ENCODE measurements around the gene JPT1.
"Not testable (repeated sequence)": the region's sequence is repeated elsewhere in the genome, so short reads cannot be mapped to it uniquely, and the experiment has no call there.

The JPT1 gene, protein sequence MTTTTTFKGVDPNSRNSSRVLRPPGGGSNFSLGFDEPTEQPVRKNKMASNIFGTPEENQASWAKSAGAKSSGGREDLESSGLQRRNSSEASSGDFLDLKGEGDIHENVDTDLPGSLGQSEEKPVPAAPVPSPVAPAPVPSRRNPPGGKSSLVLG

GRCh38 chr17:75154195-75155106, at the start of gene JPT1:
Gene JPT1 (minus strand): TSS chr17:75154512. CDS start chr17:75154397, 115 bp downstream.
- in situ Hi-C loops (cut with HindIII; ENCODE audit: low sequenced_read_pairs) = no loop called here

- in situ Hi-C loops (cut with HindIII; ENCODE audit: low sequenced_read_pairs) = no loop called here
Measured at GRCh38 chr17:75199886-75200618, 45.7 kb upstream of the JPT1 start.

DNA sequence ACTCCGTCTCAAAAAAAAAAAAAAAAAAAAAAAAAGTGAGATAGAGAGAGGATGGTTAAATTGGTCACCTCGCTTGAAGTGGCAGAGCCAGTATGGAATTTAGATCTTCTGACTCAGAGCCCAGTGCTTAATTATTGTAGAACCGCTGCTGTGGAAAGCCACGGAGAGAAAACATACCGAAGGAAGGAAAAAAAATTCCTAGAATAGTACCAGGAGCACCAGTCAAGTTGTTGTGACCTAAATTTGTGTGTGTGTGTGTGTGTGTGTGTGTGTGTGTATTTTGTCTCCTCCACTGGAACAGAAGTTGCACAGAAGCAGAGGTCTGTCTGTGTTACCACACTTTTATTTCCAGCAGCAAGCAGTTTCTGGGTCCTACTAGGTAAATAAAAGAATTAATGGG, 40.6 kb upstream of the JPT1 start:
- in situ Hi-C loops (cut with HindIII; ENCODE audit: low sequenced_read_pairs) = no loop called here

DNA sequence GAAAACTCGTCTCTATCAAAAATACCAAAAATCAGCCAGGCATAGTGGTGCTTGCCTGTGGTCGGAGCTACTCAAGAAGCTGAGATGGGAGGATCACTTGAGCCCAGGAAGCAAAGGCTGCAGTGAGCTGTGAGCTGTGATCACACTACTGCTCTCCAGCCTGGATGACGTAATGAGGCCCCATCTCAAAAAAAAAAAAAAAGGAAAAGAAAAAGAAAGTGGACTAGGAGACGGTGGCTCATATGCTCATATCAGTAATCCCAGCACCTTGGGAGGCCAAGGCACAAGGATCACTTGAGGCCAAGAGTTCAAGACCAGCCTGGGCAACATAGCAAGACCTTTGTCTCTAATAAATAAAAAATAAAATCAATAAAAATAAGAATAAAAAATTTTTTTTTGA, 37.3 kb upstream of the JPT1 start:
- in situ Hi-C loops (cut with HindIII; ENCODE audit: low sequenced_read_pairs) = no loop called here

- in situ Hi-C loops (cut with HindIII; ENCODE audit: low sequenced_read_pairs) = no loop called here
Measured at GRCh38 chr17:75188614-75189013, 34.3 kb upstream of the JPT1 start.

GRCh38 chr17:75183999-75184884, 29.9 kb upstream of the JPT1 start:
- in situ Hi-C loops (cut with HindIII; ENCODE audit: low sequenced_read_pairs) = no loop called here

- in situ Hi-C loops (cut with HindIII; ENCODE audit: low sequenced_read_pairs) = no loop called here
Measured at GRCh38 chr17:75182569-75183436, 28.5 kb upstream of the JPT1 start, which contains the start of gene SUMO2. Gene SUMO2 (minus strand): TSS chr17:75182959. CDS start chr17:75182834, 125 bp downstream.

DNA sequence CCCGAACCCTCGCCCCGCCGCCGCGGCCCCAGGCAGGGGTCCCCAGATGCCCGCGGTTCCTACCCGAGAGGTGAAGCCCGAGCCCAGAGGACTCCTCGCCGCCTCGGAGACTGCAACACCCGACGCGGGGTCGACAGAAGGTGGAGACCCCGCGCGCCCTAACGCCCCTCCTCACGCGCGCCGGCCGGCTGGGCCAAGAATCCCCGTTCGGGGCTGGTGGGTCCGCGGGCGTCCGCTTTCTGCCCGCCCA, 27.9 kb upstream of the JPT1 start:
- in situ Hi-C loops (cut with HindIII; ENCODE audit: low sequenced_read_pairs) = no loop called here

DNA sequence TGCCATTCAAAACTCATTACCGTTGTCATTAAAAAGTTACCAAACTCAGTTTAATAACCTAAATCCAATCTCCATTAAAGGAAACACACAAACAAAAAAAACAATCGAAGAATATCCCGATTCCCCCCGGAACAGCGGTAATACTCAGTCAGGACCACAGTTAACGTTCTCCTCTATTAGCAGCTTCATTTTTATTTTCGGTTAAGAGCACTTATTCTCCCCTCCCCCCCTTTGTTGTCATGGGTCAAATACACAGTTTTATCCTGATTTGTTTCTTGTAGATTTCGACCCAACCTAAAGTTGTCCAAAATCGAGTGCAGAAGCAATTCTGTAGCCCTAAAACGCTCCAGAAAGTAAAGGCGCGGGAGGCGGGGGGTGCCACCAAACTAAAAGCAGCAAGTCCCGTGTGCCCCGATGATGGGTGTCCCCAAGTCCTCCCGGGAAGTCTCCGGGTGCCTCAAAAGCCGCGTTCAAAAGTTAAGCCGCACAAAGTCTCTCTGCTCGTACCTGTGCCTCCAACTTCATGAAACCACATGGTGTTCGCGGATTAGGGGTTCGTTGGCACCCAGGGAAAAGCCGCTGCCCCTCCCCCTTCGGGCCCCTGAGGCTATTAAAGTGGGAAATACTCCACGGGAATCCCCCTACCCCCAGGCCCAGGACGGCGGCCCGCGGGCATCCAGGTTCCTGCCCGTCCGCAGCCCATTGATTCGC, 27.5 kb upstream of the JPT1 start:
- in situ Hi-C loops (cut with HindIII; ENCODE audit: low sequenced_read_pairs) = no loop called here

GRCh38 chr17:75181110-75181509, 26.8 kb upstream of the JPT1 start:
- in situ Hi-C loops (cut with HindIII; ENCODE audit: low sequenced_read_pairs) = no loop called here

DNA sequence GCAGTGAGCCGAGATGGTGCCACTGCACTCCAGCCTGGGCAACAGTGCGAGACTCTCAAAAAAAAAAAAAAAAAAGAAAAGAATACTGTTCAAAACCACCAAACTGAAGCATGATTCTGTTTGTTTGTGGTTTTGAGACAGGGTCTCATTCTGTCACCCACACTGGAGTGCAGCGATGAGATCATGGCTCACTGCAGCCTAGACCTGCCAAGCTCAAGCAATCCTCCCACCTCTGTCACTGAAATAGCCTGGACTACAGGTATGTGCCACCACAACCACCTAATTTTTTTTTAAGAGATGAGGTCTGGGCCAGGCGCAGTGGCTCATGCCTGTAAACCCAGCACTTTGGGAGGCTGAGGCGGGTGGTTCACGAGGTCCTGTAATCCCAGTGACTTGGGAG, 24.1 kb upstream of the JPT1 start:
- in situ Hi-C loops (cut with HindIII; ENCODE audit: low sequenced_read_pairs) = no loop called here

GRCh38 chr17:75176625-75177024, 22.3 kb upstream of the JPT1 start:
- in situ Hi-C loops (cut with HindIII; ENCODE audit: low sequenced_read_pairs) = no loop called here

DNA sequence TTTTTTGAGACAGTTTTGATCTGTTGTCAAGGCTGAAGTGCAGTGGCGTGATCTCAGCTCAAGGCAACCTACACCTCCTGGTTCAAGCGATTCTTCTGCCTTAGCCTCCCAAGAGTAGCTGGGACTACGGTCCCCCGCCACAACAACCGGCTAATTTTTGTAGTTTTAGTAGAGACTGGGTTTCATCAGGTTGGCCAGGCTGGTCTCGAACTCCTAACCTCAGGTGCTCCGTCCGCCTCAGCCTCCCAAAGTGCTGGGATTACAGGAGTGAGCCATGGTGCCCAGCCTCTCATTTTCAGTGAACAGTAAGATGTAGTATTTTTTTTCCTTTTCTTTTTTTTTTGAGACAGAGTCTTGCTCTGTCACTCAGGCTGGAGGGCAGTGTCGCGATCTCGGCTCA, 20.7 kb upstream of the JPT1 start:
- in situ Hi-C loops (cut with HindIII; ENCODE audit: low sequenced_read_pairs) = no loop called here

GRCh38 chr17:75173526-75173925, 19.2 kb upstream of the JPT1 start:
- in situ Hi-C loops (cut with HindIII; ENCODE audit: low sequenced_read_pairs) = no loop called here

GRCh38 chr17:75168998-75169397, 14.7 kb upstream of the JPT1 start:
- in situ Hi-C loops (cut with HindIII; ENCODE audit: low sequenced_read_pairs) = no loop called here

- in situ Hi-C loops (cut with HindIII; ENCODE audit: low sequenced_read_pairs) = not testable (repeated sequence)
Measured at GRCh38 chr17:75164606-75165005, 10.3 kb upstream of the JPT1 start.

- in situ Hi-C loops (cut with HindIII; ENCODE audit: low sequenced_read_pairs) = no loop called here
Measured at GRCh38 chr17:75163074-75163473, 8.8 kb upstream of the JPT1 start.

DNA sequence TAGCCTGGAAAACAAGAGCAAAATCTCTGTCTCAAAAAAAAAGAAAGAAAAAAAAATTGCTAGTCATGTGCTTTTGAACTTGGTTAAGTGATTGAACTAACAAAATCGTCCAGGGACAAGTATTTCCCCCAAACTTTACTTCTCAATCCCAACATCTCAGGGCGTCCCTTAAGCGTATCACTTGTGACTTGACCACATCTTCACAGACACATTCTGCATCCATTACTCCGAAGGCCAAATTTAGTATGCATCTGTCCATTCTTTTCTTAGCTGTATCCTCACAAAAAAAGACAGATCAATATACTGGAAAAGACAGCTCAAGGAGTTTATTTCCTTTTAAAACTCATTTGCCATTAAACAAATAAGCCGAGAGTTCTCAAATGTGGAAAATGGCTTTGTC, 5.9 kb upstream of the JPT1 start:
- in situ Hi-C loops (cut with HindIII; ENCODE audit: low sequenced_read_pairs) = no loop called here
